Fibroblast of skin of right biceps (primary cell): ENCODE measurements around the gene TOP2B.

Experiments
- DNase-seq: peaks from one replicate; pipeline ENCODE4 v3.0.0-alpha.2; 2013

Gene TOP2B

DNA sequence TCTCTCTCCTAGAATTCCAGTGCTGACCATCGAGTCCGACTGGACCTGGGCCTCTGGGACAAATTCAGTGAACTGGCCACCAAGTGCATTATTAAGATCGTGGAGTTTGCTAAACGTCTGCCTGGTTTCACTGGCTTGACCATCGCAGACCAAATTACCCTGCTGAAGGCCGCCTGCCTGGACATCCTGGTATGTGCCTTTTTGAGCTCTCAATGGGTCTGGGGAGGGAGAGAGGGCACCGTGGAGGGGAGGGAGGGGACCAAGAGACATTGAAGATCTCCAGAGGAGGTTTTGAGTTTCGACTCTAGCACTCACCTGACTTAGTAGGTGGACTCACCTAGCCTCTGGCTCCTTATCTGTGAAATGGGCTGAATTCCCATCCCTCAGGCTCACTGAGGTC lies 84.2 kb downstream of the TOP2B start:
- DNase-seq = no peak

DNA sequence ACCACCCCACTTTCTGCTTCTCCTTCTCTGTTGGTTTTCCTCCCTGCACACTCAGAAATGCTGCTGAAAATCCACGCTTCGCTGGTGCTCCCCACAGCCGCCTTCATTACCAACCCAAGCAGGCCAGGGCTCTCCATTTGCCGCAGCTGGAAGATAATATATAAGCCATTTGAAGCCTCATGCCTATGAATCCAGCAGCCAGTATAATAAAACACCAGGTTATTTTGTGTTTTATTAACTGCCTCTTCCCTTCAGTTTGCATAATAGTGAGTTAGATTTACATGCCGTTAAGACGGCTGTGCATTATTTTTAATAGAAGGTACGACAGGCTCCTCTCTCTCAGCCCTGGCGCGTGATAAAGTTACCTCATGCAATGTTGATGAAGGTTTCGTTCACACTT lies 86.6 kb downstream of the TOP2B start:
- DNase-seq = no peak

DNA sequence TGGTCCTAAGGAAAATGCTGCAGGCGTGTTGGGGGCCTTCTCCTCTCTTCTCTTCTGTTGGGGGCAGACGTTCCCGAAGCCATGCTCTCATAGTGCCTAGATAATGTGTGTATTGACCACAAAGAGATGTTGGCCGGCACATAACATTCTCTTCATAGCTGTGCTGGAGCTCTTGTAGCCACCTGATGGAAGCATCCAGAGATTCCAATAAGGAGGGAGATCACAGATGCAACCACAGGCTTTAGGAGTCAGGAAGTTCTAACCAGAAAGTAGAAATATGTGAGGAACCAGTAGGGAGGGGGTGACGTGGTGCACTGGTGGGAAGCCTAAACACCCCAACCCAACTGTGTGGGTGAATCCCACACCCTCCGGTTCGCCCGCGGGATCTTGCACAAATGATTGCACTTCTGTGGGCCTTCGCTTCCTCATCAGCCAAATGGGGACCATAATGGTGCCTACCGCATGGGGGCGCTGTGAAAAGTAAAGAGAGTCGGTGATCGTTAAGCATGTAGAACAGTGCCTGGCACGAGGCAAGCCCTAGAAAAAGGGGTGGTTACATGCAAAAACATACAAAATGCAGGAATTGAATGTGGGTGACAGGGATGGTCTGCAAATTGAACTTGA lies 87.8 kb downstream of the TOP2B start:
- peak; percentile 40 for DNase-seq

DNA sequence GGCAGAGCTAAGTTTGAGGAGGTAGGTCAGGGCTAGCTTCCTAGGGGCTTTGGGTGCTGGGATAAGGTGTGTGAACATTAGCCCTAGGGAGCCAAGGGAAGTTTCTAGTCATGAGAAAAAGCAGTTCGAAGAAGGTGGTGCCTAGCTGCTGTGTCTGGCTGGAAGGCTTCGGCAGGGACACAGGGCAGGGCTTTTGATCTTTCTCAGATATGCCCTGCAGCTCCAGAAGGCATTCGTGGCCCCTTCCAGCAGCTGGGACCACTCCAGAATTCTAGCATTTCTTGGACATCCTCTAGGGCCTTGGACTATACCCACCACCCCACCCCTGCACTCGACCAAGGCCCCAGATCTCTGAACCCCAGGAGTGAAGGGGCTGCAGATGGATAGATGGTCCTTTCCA lies 88.6 kb downstream of the TOP2B start:
- no peak for DNase-seq

DNA sequence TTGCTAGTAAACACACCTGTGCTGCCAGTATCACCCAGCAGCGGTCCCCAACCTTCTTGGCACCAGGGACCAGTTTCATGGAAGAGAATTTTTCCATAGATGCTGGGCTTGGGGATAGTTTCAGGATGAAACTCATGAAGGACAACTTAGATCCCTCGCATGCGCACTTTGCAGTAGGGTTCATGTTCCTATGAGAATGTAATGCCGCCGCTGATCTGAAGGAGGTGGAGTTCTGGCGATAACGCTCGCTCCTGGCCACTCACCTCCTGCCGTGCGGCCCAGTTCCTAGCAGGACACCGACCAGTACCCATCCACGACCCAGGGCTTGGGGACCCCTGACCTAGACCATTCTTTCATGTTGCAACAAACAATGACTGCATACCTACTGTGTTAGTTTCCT lies 89.7 kb downstream of the TOP2B start:
- no peak for DNase-seq

DNA sequence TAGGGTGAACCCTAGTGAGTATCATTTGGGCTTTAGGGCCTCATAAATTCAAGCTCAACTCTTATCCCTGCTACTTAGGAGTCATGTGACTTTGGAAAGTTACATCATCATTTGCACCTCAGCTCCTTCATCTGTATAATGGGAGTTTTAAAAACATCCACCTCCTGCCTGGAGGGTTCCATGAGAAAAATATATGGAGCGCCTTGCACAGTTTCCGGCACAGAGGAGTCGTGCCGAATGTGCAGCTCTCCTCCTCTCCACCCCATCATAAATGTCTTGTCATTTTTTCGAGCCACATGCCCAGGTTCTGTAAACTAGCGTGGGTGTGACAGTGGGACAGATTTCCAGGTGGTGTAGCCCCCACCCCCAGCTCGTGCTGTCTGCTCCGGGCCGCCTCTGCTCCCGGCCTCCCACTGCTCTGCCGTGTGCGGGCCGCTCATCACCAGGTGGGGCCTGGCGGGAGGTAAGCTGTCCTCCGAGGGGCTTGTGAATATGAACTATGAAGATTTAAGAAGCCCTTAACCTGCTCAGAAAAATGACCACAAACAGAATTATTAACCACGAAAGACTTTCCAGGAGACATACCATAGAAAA lies 90.4 kb downstream of the TOP2B start:
- DNase-seq = no peak

DNA sequence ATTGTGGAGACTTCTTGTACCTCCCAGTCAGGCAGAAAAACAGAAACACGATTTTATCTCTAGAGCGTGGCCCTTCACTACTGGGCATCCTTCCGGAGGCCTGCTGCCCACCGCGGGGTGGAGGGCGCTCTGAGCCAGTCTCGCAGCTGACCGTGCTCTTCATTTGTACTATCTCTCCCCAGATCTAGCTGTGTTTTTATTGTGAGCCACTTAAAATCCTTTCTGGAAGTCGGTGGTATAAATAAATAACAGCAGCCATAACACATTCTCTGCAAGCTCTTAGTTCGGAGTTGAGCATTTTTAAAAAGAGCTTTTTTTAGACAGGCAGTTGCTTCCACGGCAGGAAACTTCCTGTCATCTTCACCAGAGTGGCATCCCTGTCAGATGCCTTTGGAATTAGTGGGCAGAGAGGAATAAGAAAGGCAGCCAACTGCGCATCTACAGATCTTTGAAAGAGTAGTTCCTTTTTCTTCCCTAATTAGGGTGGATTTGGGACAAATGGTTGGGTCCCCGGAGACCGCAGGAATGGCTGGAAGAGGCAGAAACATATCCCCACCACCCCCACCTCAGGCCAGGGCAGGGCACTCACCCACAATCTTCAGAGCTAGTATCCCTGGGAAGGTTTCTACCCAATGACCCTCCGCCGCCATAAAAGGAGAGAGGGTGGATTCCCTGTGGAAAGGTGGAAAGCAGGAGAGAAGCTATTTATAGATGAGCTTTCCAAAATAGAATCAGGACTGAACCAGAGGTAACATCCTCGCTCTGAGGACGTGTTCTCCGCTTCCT lies 91.1 kb downstream of the TOP2B start:
- peak; percentile 93 for DNase-seq

DNA sequence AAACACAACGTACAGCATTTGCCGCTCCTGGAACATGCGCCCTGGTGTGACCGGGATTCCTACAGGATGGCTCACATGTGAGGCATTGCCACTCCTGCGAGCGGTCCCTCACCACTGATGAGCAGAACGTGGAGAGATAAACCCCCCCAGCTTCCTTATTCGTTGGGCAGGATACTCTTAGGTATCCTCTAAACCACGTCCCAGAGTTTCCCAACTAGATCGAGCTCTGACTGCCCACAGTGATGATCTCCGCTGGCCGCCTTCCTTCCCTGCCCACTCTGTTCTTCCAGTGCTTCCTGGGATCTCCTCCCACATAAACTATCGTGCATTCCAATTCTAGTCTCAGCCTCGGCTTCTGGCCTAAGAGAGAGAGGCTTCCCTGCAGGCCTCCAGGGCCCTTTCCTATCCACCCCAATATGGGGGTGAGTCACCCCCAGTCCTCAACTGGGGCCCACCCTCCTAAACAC lies 91.8 kb downstream of the TOP2B start:
- peak; percentile 84 for DNase-seq

DNA sequence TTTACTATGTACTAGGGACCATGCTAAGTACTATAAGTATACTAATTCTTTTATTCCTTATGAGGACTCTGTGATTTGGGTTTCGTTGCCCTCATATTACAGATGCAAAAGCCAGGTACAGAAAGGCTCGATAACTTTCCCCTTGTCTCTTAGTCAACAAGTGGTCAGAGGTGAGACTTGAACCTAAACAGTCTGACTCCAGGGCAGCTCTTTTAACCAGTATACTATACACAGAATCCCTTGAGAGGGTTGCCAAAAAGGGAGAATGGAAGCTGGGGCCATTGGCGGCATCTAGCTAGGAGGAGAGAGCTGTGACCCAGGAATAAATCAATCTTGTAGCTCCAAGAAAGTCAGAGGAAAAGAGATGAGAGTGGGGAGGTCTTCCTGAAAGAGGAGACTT lies 92.4 kb downstream of the TOP2B start:
- no peak for DNase-seq

DNA sequence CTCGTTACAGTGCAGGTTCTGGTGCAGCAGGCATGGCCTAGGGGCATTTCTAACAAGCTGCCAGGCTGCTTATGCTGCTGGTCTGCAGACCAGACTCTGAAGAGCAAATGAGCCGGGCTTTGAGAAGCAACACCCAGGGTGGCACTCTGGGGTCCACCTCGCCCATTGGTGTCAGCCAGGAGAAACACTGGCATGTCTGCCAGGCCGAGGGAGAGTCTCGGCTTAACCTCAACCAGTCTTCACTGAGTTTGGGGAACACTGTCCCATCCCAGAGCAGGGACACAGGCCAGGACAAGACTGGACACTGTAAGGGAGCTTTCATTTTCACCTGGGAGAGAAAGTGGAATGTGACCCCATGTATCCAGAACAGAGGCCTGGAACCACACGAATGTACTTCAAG lies 93.4 kb downstream of the TOP2B start:
- no peak for DNase-seq

DNA sequence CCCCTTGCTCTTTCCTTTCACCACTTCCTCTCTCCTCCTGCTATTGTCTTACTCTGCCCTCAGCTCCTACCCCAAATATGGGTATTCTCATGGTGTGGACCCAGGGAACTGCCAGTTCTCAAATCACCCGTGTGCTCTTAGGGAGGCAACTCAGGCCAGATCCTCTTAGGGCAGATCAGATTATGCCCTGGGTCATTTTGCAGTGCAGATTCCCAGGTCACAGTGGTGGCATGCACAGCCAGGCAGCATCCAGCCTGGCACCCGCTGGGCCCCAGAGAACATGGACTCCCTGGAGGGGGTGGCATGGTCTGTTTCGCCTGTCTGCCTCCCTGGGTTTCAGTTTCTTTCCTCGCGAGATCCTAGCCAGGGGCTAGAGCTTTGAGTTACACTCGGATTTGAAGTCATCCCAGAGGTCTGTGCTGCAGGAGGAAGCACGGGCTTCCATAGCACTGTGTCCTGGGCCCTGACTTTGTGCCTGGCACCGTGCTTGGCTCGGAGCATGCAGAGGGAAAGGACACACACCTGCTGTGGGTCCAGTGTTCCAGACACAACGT lies 96.1 kb downstream of the TOP2B start:
- no peak for DNase-seq

DNA sequence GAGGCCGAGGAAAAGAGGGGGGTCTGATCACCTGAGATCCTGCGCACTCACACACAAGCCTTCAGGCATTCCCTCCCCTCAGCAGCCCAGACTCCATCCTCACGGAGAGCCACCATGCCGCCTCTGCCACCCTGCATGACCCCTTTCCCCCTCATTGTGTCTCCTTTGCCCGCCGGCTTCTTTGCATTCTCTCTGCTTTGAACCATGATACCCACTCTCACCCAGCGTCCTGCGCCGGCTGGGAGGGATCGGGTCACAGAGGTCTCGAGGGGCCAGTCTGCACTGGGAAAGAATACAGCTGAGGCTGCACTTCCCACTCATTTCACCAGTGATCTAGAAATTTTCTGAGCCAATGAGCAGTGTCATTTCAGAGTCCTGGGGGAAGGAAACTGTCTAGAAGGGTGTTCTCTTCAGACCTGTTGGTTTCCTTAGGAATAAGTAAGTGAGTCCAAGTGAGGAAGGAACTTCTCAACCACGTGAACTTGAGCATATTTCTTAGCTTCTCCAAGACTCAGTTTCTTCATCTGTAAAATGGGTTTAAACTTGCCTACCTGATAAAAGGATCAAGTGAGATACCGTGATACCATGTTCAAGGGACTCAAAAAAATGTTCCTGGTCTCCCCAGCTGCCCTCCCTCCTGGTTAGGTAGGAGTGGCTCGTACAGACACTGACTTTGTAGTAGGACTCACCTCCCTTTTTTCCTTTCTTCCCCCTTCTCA lies 96.7 kb downstream of the TOP2B start:
- no peak for DNase-seq

DNA sequence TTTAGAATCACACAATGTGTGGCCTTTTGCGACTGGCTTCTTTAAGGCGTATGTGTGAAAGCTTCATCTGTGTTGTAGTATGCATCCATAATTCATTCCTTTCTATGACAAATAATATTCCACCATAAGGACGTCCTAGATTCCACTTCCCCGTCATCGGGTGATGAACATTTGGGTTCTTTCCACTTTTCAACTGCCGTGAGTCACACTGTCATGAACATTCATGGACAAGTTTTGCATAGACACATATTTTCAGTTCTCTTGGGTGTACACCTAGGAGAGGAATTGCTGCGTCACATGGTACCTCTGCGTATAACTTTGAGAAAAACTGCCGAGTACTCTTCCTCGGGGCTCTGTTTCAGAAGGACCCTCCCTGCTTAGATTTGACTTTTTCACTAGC lies 97.3 kb downstream of the TOP2B start:
- peak; percentile 93 for DNase-seq

DNA sequence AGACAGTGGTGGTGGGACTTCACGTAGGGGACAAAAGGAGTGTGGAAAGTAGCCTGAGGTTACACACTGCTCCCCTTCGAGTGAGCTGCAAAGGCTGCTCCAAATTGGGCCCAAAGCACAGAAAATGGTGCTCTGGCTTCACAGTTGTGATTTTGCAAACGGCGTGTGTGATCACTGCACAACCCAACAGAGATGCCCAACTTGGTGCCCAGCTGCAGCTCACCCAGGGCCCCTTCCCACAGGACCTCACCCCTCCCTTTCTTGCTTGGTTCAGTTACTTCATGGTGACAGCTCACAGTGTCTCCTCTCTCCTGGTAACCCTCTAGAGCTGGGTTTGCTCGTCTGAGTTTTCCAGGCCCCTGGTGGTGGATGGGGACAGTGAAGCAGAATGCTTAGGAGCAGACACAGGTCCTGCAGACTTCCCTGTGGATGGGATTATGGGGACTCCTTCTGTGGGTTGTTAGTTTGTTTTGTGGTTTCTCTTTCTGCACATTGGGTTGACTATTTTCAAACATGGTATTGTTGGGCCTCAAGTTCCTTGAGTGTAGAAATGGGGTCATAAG lies 98.3 kb downstream of the TOP2B start:
- no peak for DNase-seq

DNA sequence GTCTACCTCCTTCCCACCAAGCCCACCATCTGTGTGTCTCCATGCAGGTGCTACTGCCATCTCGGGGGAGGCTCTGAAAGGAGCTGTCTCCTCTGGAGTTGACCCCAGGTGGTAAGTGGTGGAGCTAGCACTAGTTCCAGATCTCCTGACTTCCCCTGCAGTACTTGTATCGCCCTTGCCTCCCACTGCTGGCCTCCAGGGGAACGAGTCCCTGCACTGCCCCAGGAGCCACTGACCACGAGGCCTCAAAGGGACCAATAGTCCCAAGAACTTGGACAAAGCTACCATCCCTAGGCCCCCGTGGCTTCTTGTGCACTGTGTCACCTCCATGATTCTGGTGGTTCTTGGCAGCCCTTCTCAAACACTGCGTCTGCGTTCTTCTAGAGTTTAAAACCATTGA lies 98.9 kb downstream of the TOP2B start:
- DNase-seq = no peak

DNA sequence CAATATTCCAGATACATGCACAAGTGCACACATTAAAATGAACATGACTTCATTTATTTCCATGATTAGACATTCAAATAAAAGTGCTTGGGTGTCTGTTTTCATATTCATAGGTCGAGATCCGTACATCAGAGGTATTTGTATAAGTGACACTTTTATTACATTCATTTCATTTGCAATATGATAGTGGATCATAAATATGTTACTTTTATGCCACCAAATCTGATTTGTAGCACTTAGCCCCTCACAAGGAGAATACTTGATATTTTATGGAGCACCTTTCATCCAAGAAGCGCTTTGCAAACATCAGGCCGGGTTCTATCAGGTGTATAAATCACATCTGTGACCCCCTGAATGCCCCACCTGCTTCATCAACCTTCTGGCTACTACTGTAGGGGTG lies 100.6 kb downstream of the TOP2B start:
- DNase-seq = no peak

DNA sequence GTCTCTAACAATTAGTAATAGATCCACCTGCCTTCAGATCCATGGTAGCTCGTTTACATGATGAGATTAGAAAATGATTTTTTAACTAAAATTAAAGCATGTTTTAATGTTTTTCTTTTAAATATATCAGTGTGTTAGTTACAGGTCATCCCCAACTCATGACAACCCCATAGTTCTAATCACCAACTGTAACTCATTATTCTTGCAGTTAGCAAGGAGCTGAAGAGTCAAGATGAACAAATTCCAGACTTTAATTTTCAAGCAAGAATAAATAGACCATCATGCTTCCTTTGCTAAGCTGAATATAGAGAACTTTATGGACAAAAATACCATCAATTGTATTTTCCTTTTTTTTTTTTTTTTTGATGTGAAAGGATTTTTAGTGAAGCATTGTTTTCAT lies 101.1 kb downstream of the TOP2B start:
- DNase-seq = peak; percentile 75

DNA sequence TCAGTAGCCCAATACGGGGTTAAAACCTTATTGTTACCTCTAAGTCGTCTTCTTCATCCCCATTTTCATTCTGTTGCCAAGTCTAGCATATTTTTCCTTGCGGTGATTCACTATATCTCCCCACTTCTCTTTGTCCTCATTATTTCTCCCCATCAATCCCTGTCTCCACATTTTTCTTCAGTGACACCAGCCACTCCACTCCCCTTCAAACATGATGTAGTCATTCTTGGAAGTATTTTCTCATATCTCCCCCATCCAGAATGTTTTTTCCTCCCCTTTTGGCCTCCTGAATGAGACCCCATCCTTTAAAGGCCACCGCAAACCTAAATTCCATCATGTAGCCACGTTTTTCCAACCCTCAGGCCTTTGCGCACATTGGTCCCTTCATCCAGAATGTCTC lies 105.9 kb downstream of the TOP2B start:
- DNase-seq = peak; percentile 89

DNA sequence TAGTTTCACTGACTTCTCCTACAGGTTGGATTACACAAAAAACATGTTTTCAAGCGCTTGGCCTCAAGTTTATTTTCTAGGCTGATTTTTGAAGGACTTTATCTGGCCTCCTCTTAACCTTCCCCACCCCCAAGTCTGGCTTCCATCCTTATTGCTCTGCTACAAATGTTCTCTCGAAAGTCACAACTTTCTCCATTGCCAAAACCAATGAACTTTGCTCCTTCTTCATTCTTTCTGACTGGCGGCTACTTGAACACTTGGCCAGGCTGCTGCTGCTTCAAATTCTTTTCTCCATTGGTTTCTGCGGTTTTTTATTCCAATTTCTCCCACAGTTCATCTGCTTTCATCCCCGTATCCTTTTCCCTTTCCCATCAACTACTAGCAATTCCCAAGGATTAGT lies 106.6 kb downstream of the TOP2B start:
- DNase-seq = peak; percentile 79

DNA sequence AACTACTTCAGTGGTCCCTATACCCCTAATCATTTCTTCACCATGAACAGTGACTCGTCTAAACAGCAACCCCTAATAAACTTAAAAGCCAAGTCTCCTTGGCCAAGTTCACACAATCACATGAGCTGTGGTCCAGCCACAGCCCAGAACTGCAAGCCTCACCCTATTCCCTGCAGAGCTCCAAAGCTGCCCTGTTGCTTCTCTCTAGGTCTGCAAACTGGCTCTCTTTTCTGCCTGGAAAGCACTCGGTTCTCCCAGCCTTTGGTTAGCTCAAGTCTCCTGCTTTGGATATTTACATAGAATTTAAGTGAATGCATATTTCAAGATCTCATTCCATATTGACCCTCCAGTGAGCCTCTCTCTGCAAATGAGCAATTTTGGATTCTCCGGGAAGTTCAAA lies 107.0 kb downstream of the TOP2B start:
- no peak for DNase-seq

DNA sequence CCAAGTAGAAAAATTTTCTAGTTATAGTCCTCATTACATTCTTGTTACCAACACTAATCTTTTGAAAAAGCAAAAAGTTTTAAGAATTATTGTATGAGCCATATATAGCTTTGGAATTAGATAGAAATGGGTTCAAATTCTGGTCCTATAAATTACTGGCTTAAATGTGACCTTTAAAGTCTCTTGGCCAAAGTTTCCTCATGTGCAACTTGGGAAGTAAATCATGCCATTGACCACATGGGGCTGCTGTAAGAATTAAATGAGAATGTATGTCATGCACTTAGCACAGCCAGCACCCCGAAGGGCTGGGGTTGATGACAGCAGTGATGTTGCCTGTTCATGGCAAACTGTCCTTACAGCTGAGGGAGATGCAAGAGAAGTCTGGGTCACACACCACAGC lies 108.3 kb downstream of the TOP2B start:
- DNase-seq = peak; percentile 55

DNA sequence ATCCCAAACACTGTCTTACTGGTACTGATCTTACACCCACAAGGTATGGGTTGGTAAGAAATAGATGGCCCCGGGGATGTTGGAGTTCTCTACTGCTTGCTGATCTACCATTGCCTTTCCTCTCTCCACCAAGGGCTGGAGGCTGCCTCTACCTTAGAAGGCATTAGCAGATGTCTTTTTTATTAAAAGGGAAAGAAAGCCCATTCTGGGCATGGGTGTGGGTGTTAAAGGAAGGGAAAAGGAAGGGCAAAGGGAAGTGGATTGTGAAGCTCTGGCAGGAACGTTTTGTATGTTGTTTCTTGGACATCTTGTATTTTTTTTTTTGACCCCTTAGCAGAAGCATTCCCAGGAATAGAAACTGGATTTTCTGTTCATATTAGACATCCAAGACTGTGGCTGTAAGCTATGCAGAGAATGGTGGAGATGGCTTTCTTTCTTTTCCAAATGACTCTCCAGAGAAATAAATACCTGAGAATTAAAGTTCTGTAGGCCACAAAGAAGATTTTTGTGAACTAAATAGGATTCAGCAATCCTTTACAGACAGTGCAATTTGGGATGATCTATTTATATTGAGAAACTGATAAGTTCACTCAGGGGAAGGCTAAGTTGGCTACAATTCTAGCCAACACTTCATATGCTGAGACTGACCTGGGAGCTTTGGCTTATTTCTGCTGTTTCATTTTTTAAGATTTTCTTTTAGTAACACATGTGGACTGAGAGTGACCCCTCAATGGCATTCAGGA lies 108.8 kb downstream of the TOP2B start:
- peak; percentile 70 for DNase-seq
